Fibroblast of skin of abdomen (primary cell): ENCODE results near the gene SF3B6.
"Not testable (repeated sequence)": the region's sequence is repeated elsewhere in the genome, so short reads cannot be mapped to it uniquely, and the experiment has no call there.

ENCODE experiments used
- DNase-seq: peaks from one replicate; pipeline ENCODE4 v3.0.0-alpha.2; 2013

SF3B6 gene

GRCh38 chr2:24093270-24093669 is 17.1 kb upstream of the SF3B6 start:
- not testable (repeated sequence) for DNase-seq

GRCh38 chr2:24088821-24089359 is 12.8 kb upstream of the SF3B6 start:
- no peak for DNase-seq

DNA sequence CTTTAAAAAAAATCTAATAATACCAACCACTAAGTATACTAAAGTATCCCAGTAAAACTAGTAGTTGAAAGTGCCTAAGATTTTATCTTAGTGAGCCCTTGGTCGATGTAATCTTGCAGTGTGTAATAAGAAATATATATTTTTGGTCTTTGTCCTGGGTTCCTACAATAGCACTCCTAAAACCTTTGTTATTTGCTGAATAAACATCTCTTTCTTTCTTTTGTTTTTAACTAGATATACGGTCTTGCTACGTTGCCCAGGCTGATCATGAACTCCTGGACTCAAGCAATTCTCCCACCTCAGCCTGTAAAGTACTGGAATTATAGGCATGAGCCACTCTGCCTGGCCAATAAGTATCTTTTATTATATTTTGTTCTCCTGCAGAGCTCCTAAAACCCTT is 10.9 kb upstream of the SF3B6 start:
- DNase-seq: no peak

DNA sequence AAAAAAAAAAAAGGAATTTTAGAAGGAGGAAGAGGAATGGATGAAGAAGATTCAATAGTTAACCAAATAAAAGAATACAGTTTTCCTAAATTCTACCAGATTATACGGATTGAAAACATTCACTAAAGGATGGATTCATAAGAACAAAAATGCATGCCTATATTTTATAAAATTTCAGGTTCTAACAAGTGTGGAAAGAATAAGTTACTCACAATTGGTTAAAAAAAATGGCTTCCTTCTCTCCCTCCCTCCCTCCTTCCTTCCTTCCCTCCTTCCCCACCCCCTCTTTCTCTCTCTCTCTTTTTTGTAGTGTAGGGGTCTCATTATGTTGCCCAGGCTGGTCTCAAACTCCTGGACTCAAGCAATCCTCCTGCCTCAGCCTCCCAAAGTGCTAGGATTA is 10.1 kb upstream of the SF3B6 start:
- no peak for DNase-seq

GRCh38 chr2:24085200-24085489 is 9.0 kb upstream of the SF3B6 start:
- no peak for DNase-seq

- peak; percentile 92 for DNase-seq
These were observed 8.5 kb upstream of the SF3B6 start, which contains the start of gene TP53I3 for GRCh38 chr2:24084386-24085199. Gene TP53I3, minus strand, starts transcription at chr2:24084834. Its CDS starts 508 bp downstream, at chr2:24084326.

DNA sequence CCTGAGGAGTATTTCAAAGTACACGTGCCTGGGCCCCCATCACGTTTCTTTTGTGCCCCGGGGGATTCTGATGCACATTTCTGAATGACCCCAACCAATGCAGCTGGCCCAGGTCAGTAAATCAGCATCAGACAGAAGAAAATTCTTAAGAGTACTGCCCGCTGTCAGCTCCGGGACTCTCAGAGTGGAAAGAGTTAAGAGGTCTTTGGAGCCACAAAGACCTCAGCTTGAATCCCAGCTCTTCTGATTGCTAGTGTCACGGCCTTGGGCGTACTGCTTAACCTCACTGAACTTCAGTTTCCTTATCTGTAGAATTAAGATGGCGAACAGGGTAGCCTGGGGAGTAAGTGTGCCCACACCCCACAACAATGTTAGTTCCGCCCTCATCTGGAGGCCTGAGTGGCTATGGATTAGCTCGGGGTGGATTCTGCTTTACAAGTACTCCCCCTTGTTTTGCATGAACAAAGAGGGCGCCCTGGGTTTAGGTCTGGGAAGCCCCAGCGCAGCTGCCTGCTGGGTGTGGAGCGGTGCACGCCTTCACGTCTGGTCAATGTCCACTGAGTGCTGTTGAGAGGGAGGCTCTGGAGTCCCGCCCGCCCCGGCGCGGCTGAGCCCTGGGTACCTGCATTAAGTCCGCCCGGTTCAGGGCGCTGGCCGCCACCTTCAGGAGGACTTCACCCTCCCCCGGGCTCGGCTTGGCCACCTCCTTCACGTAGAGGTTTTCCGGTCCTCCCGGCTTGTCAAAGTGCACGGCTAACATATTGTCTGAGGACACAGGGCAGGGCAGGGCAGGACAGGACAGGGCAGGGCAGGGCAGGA is 7.7 kb upstream of the SF3B6 start:
- DNase-seq: peak; percentile 89

DNA sequence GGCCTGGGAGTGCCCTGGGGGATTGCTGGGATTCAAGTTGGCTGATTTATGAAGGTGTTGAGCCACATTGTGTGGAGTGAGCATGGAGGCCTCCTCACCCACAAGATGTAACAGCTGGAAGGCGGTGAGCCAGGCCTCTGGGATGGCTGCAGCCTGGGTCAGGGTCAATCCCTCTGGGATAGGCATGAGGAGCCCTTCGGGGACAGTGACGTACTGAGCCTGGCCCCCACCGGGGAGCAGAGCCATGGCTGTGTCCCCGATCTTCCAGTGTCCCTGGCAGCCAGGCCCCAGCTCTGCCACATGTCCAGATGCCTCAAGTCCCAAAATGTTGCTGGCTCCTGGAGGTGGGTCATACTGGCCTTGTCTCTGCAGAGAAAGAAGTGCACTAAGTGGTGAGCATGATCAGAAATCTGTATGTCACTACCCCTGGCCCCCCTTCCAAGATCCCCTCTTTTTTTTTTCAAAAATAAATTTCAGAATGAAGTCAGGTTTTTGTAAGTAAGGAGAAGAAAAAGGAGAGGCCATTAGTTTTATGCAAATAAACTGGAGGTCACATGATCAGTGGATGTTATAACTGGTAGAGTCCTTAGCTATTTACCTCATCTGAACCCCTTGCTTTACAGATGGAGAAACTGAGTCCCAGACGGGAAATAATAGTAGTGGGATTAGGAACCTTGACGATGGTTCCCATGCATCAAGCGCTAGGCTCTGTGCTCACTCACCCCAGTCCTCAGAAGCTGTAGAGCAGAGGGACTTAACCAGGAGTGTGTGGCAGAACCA is 6.9 kb upstream of the SF3B6 start:
- DNase-seq: no peak

- DNase-seq: no peak
These were observed 4.6 kb upstream of the SF3B6 start for GRCh38 chr2:24080701-24081100.

DNA sequence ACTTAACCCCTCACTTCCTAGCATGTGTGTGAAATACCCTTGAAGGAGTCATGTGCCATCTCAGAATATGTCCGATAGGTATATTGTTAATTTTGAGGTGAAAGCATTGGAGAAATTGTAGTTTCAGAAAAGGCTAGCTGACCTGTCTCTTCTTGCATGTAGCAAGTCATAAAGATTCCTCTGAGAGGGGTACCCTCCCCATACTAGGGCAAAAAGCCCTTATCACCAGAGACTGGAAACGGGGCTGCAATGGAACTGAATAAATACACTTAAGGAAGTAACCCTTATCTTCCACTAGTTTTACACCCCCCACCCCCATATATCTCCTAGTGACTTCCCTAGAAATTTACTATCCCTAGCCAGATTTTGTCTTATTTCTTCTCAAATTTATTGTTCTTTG is 1.8 kb upstream of the SF3B6 start:
- no peak for DNase-seq

DNA sequence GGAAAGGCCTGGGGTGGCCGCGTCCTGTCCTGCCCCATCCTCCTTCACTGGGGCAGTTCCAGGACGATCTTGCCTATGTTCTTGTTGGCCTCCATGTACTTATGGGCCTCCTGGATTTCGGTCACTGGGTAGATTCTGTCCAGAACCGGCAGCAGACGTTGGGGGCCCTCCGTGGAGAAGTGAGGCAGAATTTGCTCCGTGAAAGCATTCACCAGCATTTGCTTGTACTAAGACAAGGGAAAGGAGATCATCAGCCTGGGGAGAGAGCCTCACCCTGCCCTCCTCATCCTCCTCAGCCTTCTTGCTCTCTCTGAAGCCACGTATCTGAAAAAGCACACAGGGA is 1.4 kb upstream of the SF3B6 start:
- DNase-seq: no peak

DNA sequence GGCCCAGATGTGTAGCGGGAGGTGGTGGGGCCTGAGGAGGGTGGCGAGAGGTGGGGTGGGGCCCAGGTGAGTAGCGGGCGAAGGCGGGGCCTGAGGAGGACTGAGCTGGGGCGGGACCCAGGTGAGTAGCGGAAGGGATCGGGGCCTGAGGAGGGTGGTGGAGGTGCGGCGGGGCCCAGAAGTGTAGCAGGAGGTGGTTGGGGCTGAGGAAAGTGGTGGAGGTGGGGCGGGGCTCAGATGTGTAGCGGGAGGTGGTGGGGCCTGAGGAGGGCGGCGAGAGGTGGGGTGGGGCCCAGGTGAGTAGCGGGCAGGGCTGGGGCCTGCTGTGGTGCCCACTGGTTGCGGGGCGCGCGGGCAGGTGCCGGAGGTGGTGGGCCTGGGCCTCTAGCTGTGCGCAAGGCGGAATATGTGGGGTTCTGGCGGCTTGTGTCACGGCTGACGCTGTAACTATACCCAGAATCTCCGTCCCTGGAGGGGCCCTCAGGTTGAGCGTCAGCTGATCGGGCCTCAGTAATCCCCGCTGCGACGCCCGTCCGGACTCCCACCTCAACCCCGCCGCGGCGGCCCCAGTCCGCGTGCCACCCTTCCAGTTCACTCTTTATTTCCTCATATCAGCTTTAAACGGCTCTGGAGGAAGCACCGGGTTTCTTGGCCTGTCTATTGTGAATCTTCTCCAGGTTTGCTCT is 866 bp upstream of the SF3B6 start:
- DNase-seq: no peak

DNA sequence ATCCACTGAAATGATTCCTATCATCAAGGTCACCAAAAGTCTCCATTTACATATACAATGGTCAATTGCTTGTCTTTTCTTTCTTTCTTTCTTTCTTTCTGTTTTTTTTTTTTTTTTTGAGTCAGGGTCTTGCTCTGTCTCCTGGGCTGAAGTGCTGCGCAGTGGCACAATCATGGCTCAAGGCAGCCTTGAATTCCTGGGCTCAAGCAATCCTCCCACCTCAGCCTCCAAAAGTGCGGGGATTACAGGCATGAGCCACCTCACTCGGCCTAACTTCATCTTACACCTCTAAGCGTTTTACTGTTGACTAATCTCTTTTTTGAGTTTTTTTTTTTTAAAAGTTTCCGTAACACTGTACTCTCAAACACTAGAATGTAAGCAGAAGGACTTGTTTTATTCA is 867 bp downstream of the SF3B6 start:
- DNase-seq: no peak

DNA sequence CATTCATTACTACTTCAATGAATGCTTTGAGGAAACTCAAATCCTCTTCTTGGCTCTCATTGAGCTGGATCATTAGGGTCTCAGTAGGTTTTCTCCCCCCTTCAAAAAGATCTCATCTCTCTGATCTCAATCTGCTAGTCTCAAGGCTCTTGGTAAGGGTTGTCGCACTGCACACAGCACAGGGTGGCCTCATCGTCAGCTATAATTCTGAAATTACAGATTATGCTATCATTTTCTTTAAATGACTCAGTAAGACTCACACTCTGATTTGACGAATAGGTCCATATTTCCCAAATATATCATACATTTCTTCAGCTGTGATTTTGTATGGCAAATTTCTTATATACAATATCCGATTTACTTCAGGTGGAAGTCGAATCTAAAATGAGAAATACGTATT is 2.3 kb downstream of the SF3B6 start:
- no peak for DNase-seq

DNA sequence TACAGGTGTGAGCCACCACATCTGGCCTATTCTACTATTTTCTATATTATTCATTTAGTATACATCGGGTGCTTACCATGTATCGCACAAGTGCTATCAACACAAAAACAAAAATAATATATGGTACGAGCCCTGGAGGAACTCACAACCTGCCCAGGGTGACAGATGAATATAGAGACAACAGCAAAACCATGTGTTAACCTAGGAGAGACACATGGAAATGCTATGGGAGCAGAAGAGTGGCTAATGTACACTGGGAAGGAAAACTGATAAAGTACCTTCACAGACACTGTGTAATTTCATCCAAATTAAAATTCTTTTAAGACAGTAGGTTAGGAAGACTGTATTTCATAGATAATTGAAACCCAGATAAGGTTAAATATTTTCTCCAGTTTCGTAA is 3.9 kb downstream of the SF3B6 start:
- no peak for DNase-seq

GRCh38 chr2:24065341-24065740 is 10.8 kb downstream of the SF3B6 start:
- no peak for DNase-seq

- no peak for DNase-seq
These were observed 17.4 kb downstream of the SF3B6 start for GRCh38 chr2:24058564-24059271.

DNA sequence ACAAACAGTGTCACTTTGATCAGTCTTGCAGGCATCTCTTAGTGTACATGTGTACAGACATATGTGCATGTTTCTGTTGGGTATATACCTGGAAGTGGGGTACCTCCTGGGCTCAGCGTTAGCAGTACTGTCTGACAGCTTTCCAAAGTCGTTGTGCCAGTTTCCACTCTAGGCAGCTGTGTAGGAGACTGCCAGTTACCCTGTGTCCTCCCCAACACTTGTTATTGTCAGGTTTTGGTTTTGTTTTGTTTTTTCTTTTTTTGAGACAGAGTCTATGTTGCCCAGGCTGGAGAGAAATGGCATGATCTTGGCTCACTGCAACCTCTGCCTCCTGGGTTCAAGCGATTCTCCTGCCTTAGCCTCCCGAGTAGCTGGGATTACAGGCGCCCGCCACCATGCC is 20.4 kb downstream of the SF3B6 start:
- no peak for DNase-seq

GRCh38 chr2:24054366-24055010 is 21.6 kb downstream of the SF3B6 start:
- no peak for DNase-seq

DNA sequence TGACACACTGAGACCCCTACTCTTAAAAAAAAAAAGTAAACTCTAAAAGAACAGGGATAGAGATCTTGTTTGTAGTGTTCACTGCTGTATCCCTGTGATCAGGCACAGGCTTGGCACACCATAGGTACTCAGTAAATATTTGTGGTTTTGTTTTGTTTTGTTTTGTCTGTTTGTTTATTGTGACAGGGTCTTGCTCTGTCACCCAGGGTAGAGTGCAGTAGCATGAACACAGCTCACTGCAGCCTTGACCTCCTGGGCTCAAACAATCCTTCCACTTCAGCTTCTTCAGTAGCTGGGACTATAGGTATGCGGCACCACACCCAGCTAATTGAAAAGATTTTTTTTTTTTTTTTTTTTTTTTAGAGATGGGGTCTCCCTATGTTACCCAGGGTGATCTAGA is 23.2 kb downstream of the SF3B6 start:
- DNase-seq: no peak

GRCh38 chr2:24051833-24052232 is 24.3 kb downstream of the SF3B6 start:
- no peak for DNase-seq
